Embryonic facial prominence (tissue), 1 donor: ENCODE results near the gene TMED10.
A peak's percentile ranks its signal among the peaks of the same experiment; 100 is the strongest.
"Not testable (repeated sequence)": the region's sequence is repeated elsewhere in the genome, so short reads cannot be mapped to it uniquely, and the experiment has no call there.

Experiments
- DNase-seq: peaks from one replicate; pipeline ENCODE4 v3.0.0-alpha.2; 2016; ENCODE audit errors: extremely low spot score

The TMED10 gene

DNA sequence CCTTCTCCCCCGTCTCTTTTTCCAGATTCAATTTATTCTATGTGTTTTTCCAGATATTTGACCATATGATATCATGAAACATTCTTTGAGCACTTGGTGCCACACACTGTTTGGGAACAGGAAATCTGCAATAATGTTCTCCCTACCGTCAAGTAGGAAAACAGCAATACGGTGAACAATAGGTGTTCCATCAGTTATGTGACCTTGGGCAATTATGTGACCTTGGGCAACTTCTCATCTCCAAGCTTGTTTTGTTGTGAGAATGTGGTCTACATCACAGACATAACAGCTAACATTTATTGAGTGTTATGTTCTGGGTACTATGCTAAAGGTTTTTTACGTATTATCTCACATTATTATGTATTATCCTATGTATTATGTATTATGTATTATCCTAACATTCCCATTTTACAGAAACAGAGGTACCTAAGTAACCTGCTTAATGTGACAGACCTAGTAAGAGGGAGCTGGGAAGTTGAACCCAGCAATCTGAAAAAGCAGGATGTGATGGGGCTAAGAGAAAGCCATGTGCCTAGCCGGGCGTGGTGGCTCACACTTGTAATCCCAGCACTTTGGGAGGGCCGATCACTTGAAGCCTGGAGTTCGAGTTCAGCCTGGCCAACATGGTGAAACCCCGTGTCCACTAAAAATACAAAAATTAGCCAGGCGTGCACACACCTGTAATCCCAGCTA, 48.4 kb downstream of the TMED10 start:
- DNase-seq = no peak

- DNase-seq = not testable (repeated sequence)
These were observed 49.0 kb downstream of the TMED10 start for GRCh38 chr14:75127474-75127820.

- peak; percentile 85 for DNase-seq
These were observed 49.5 kb downstream of the TMED10 start, which contains the start of gene NEK9 for GRCh38 chr14:75126679-75127473. TSS of gene NEK9 (minus strand) at chr14:75127048. CDS start at chr14:75126921, 127 bp downstream.

- DNase-seq = no peak
These were observed 50.3 kb downstream of the TMED10 start for GRCh38 chr14:75126121-75126544.

DNA sequence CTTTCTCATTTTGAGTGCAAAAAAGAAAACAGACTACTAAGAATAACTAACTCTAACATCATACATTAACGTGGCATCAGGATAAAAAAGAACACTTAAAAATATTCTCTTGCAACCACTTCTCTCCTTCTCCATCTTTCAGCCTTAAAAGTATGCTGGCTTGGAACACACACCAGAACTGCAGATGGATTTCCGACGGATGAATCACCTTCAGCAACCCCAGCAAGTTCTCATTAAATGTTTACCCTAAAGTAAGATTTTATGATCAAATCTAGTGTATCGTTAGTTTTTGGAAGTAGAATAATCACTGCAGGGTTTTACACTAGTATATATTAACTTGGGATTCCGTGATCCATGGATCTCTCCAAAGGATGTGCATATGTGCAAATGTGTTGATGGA, 50.8 kb downstream of the TMED10 start:
- DNase-seq = no peak

DNA sequence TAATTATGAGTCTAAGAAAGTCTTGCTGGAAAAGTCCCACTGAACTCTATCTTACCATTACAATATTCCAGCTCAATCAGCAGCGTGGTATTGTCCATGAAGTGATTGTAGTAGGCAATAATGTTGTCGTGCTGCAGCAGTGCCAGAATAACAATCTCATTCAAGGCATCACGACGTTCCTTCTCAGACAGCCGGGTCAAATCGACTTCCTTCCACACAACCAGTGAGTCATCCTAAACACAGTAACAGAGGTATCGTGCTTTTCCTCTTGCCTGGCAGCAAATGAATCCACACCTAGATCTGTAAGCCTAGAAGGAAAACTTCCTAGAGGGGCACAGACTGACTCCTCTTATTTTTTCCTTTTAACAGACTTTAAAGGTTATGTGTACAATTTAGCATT, 52.4 kb downstream of the TMED10 start:
- DNase-seq = no peak

GRCh38 chr14:75121552-75121951, 54.9 kb downstream of the TMED10 start:
- no peak for DNase-seq

- DNase-seq = no peak
These were observed 55.7 kb downstream of the TMED10 start for GRCh38 chr14:75120541-75121291.

- no peak for DNase-seq
These were observed 57.4 kb downstream of the TMED10 start for GRCh38 chr14:75119056-75119455.

GRCh38 chr14:75113932-75114539, 62.4 kb downstream of the TMED10 start:
- no peak for DNase-seq

GRCh38 chr14:75109877-75110276, 66.5 kb downstream of the TMED10 start:
- no peak for DNase-seq

DNA sequence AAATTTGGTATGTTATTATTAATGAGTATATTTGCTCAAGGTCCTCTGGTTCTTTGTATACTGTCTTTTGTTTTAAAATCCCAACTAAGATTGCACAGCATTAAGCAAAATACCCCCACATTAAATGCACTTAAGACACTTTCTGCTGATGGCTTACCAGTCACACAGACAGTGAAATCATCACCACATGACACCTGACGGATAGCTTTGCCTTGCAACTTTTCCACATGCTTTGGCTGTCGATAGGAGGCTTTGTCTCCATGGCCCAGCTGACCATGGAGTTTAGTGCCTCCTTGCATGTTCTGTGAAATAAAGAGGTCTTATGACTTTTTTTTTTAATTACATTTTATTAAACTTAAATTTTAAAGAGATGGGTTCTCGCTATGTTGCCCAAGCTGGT, 69.2 kb downstream of the TMED10 start:
- no peak for DNase-seq

GRCh38 chr14:75101491-75101890, 74.9 kb downstream of the TMED10 start:
- DNase-seq = no peak

DNA sequence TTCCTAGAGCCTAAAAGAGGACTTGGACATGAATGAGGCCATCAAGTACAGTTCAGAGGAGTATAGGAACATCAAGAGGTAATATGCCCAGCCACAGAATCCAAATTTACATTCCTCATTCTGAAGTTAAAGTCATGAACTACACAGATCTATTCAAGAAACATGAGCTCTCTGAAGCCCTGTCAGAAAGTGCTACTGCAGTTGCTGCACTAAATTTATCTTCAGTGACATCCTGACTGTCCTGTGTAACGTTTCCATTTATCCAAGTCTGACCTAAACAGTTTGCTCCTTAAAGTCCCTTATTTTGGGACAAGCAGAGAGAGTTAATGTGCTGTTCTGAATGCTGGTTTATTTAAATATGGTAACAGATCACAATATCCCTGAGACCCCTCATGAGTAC, 77.7 kb downstream of the TMED10 start:
- DNase-seq = no peak

- no peak for DNase-seq
These were observed 78.2 kb downstream of the TMED10 start for GRCh38 chr14:75098212-75098611.

- DNase-seq = no peak
These were observed 79.5 kb downstream of the TMED10 start for GRCh38 chr14:75096959-75097358.

DNA sequence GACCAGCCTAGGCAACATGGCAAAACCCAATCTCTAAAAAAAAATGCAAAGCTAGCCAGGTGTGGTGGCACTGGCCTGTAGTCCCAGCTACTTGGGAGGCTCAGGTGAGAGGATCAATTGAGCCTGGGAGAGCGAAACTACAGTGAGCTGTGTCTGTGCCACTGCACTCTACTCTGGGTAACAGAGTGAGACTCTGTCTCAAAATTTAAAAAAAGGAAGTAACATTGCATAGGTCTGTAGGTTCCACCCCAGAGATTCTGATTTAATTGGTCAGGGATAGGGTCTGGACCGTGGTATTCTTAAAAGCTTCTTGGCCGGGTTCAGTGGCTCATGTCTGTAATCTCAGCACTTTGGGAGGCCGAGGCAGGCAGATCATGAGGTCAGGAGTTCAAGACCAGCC, 80.7 kb downstream of the TMED10 start:
- DNase-seq = no peak

DNA sequence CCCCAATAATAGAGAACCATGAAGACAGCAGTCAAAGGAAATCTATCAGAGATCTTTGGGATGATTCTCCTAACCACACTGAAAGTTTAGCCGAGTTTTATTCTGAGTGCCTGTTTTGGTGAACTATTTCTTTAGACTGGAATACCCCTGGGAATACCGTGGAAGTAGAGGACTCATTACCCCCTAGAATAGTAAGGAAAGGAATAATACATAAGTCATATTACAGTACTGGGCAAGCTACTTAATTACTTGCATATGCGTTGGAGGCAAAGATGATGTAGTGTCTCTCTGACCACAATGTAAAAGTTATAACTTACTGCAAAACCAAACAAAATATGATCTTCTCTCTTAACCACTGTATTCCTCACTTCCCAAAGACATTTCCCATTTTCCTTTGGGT, 81.5 kb downstream of the TMED10 start:
- no peak for DNase-seq

- no peak for DNase-seq
These were observed 83.7 kb downstream of the TMED10 start for GRCh38 chr14:75092698-75093097.

DNA sequence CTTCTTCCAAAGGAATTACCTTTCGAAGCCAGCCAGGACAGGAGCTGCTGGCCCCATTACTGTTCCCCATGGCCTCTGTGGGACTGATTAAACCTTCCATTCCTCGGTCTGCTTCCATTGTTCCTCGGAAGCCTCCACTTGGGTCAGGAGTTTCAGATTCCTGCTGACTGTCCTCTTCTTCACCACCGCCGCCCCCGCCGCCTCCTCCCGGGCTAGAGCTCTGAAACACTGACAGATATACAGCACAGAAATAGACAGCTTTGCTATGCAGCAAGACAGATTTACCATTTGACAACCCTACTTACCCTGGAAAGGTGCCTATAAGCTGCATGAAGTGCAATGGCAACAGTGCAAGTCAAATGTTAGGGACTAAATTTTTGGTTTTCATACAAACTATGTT, 85.2 kb downstream of the TMED10 start:
- DNase-seq = no peak

DNA sequence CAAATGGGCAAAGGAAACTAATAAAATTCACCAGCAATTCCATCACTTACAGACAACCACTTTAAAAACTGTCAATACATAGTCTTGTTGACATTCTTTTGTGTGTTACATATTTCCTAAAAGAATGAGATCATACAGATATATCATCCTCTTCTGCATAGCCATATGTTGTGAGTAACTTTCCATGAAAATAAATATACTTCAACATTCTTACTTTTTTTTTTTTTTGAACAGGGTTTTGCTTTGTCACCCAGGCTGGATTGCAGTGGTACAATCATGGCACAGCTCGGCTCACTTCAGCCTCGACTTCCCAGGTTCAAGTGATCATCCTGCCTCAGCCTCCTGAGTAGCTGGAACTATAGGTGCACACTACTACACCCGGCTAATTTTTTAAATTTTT, 86.1 kb downstream of the TMED10 start:
- DNase-seq = no peak
